RWPE1 (cell line): Measurements from ENCODE around the gene TRAK1.

Experiments
- CTCF ChIA-PET: fragments of 350-600 bp; sonication (Branson Sonifier 250); formaldehyde crosslinking; extraction: SDS; loops from one replicate; lab custom pipeline; 2021; lab: Yijun Ruan, JAX
- POLR2A ChIA-PET: fragments of 400-600 bp; formaldehyde crosslinking; extraction: SDS; loops from one replicate; lab custom pipeline; 2020; ENCODE audit warnings: antibody characterized with exemption; ENCODE audit not compliant: low non-redundant PET; lab: Yijun Ruan, JAX
- DNase-seq: peaks from one replicate; pipeline ENCODE4 v3.0.0; 2012; ENCODE audit warnings: low spot score
- H3K27ac ChIP-seq: fragments of 450-650 bp; 2 replicates; pipeline ENCODE4 v1.5.1; 2017
- CTCF ChIP-seq: fragments of 450-650 bp; conservative IDR thresholded peaks from 2 replicates; pipeline ENCODE4 v1.5.1; 2017; ENCODE audit warnings: low read depth, mild to moderate bottlenecking

The TRAK1 gene

GRCh38 chr3:42165211-42165610 lies 74.1 kb downstream of the TRAK1 start:
- no peak for TF ChIP-seq CTCF
- DNase-seq = no peak
- POLR2A ChIA-PET = no interaction called here
- CTCF ChIA-PET = no interaction called here
- no peak overlapping the region for H3K27ac ChIP-seq

- no peak for TF ChIP-seq CTCF
- no peak for DNase-seq
- H3K27ac ChIP-seq = no peak overlapping the region
- ChIA-PET CTCF (no interaction called here), POLR2A (no interaction called here)
Observed at GRCh38 chr3:42166214-42166613, 75.1 kb downstream of the TRAK1 start.

DNA sequence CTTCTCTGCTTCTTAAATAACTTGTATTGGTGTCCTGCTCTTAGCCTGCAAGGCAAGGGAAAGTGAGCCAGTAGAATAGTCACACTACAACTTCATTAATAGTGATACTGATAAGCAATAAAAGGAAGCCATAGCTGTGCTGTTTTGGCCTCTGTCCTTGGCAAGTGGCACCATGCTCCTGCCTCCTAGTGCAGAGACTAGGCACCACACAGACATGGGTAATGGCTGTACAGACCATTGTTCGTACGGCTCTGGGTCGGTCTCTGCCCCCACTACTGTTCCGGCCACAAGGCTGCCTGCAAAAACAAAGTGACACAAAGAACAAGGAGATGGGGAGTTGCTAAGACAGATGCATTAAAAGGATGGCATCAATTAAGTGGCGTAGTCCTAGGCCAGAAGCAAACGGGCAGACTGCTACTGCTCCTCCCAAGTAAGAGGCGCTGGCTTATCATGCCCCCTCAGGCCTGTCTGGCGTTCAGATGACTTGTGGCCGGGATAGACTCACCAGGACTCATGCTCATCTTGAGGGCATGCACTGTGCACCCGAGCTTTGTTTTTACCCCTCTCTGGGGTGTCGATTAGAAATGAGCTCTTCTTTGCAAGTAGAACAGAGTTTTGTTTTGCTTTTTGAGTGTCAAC lies 75.6 kb downstream of the TRAK1 start:
- TF ChIP-seq CTCF = no peak
- H3K27ac ChIP-seq = no peak overlapping the region
- DNase-seq = no peak
- POLR2A ChIA-PET = no interaction called here
- CTCF ChIA-PET = no interaction called here

GRCh38 chr3:42169579-42170120 lies 78.5 kb downstream of the TRAK1 start:
- TF ChIP-seq CTCF = no peak
- no peak for DNase-seq
- ChIA-PET CTCF (no interaction called here), POLR2A (no interaction called here)
- H3K27ac ChIP-seq = no peak overlapping the region

GRCh38 chr3:42172047-42172654 lies 81.0 kb downstream of the TRAK1 start:
- CTCF ChIA-PET = interaction anchor here (1.2 kb wide), 1 partner anchor 44 kb away, joined by 3 read pairs; no protein-coding TSS in a partner anchor
- TF ChIP-seq CTCF = no peak
- POLR2A ChIA-PET = no interaction called here
- DNase-seq = no peak
- H3K27ac ChIP-seq = no peak overlapping the region

DNA sequence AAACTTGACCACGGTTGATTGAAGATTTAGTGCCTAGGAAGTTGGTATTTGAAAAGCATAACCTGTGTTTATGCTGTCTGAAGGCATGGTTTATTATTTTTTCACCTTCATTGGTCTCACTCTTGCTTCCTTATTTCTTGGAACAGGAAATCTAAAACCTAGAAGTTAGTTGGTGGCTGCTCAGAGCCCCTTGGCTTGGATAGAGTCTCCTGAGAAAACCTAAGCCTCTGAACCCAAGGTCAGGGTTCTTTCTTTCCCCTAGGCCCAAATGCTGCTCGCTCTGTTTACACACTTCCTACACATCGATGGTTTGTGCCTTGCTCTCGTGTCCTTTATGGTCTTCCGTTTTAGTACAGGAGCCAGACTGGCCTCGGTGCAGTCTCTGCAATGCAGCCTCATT lies 82.2 kb downstream of the TRAK1 start:
- no peak for DNase-seq
- no peak for TF ChIP-seq CTCF
- H3K27ac ChIP-seq = no peak overlapping the region
- ChIA-PET CTCF (no interaction called here), POLR2A (no interaction called here)
